Measurements from ENCODE around the gene GMDS. TPM values are rescaled to one million over a fixed set of nuclear protein-coding genes. Genes with fewer than 3 reads are reported as not detected.

The GMDS gene
- total and polyA plus RNA-seq, 2 donors (not counting 1 experiment from before 2014, with no cell fraction given), result 11.5 to 16.4 TPM

DNA sequence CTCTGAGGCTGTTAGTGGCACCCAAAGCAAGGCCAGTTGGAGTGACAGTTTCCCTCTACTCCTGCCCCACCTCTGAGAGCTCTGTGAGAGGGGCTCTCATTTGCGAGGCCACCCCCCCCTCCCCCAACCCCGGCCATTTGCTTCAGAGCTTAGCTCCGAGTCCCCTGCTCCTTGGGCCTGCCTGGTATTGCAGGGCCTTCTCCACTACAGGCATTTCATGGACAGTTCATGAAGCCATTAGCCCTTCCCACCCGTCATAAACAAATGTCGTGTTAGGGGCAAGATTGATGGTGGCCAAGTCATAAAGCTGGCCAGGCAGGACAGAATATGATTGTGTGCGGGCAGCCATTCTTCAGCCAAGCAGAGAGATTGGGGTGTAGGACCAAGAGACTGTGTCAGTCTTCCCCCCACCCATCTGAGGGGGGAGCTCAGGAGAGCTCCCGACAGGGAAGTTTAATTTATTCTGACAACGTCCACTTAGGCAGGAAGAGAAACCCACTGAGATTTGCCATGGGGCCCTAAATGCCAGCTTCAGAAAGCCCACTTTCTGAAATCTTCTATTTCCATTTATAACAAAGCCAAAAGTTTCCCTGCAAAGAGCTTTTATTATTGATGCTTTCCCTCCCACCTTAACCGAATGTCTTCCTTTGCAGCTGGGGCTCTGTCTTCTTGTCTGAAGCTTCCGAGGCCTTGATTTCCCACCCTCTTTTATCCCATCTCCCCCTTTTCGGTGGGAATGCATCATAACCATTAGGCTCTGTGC lies 628.5 kb downstream of the GMDS start:
- no peak overlapping the region for H2AFZ ChIP-seq (ENCODE audit: insufficient read depth, low read depth, low read length, poor library complexity, severe bottlenecking)
- H3K9ac ChIP-seq (ENCODE audit: low read length), result no peak overlapping the region
- H3K4me3 ChIP-seq (ENCODE audit: control extremely low read depth in 1 of 5, extremely low read depth in 1 of 5, insufficient read depth in 1 of 5, low read depth in 2 of 5, low read length in 4 of 5), result no peak overlapping the region
- H3K27ac ChIP-seq (ENCODE audit: low read length in 2 of 2), result no peak overlapping the region
- no peak for DNase-seq
- POLR2A ChIA-PET, result no interaction called here
- H3K9me3 Mint-ChIP-seq (ENCODE audit: insufficient read depth), result no peaks in the 10 kb centered on the region
- H3K4me1 Mint-ChIP-seq, result peaks cover 15% of the 10 kb centered on the region
- H3K4me2 ChIP-seq (replicated peaks; ENCODE audit: low read depth, low read length, poor library complexity, severe bottlenecking), result no peak overlapping the region
- no peak overlapping the region for H3K4me3 Mint-ChIP-seq
- H4K20me1 ChIP-seq (ENCODE audit: control insufficient read depth, insufficient read depth, low read length, poor library complexity, severe bottlenecking), result peaks cover 7% of the 10 kb centered on the region
- peaks cover 37 to 45% of the 10 kb centered on the region in 2 donors for H3K4me1 ChIP-seq (ENCODE audit: control insufficient read depth in 2 of 2, insufficient read depth in 2 of 2, low read length in 2 of 2)
- no peaks in the 10 kb centered on the region for H3K36me3 ChIP-seq (replicated peaks in 1 of 2; ENCODE audit: control extremely low read depth in 1 of 2, control insufficient read depth in 1 of 2, extremely low read depth in 1 of 2, insufficient read depth in 2 of 2, low read length in 1 of 2)
- no peaks in the 10 kb centered on the region for H3K79me2 ChIP-seq (ENCODE audit: control insufficient read depth, insufficient read depth, low read length)
- TF ChIP-seq, protein P1, sequence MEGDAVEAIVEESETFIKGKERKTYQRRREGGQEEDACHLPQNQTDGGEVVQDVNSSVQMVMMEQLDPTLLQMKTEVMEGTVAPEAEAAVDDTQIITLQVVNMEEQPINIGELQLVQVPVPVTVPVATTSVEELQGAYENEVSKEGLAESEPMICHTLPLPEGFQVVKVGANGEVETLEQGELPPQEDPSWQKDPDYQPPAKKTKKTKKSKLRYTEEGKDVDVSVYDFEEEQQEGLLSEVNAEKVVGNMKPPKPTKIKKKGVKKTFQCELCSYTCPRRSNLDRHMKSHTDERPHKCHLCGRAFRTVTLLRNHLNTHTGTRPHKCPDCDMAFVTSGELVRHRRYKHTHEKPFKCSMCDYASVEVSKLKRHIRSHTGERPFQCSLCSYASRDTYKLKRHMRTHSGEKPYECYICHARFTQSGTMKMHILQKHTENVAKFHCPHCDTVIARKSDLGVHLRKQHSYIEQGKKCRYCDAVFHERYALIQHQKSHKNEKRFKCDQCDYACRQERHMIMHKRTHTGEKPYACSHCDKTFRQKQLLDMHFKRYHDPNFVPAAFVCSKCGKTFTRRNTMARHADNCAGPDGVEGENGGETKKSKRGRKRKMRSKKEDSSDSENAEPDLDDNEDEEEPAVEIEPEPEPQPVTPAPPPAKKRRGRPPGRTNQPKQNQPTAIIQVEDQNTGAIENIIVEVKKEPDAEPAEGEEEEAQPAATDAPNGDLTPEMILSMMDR (IDR thresholded peaks at IDR 0.05), result no peak
- WGBS (ENCODE audit: insufficient coverage), result 64% methylated on average over 4 of the region's 11 CpGs
- CTCF ChIA-PET, result interaction anchor here (0.8 to 1.6 kb wide), 5 partner anchors 10 to 1018 kb away, joined by 3 to 5 read pairs (median 3); no protein-coding TSS in a partner anchor
- H3K9me3 ChIP-seq (ENCODE audit: control extremely low read depth in 1 of 3, control insufficient read depth in 2 of 3, insufficient read depth in 1 of 3, low read length in 2 of 3), result peaks cover 0 to 42% (median 7%) of the 10 kb centered on the region in 3 donors
- H3K27ac Mint-ChIP-seq, result no peak overlapping the region
- no peak for ATAC-seq (ENCODE audit: low read depth)
- intact Hi-C loops (cut with micrococcal nuclease), result no loop called here
- H3K27me3 ChIP-seq (replicated peaks in 1 of 4; ENCODE audit: control extremely low read depth in 1 of 4, control insufficient read depth in 3 of 4, insufficient read depth in 4 of 4, low read length in 3 of 4), result peaks cover 0 to 87% (median 68%) of the 10 kb centered on the region in 4 experiments
- H3K27me3 Mint-ChIP-seq, result peaks cover 57% of the 10 kb centered on the region

DNA sequence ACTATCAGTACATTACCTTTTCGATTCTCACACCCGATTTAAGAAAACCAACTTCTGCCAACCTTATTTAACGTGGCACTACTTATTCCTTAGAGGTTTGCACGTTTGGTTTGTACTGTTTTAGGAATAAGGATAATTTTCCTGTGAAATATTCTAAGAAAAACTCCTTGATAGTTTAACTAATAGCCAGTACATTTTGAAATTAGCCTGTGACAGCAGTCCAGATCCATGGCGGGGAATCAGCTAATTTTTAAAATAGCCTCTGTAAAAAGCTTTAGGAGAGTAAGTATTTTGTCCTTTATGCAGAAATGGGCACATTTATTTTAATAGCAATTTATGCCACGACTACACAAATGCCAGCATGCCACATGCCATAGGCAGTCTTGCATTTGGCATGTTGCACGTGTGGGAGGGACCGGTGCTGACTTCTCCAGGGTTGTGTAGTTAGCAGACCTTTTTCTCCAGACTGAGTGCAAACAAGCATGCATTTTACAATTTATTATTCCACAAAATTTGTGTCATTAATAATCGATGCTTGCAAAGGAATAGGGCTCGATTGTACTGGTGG lies 629.5 kb downstream of the GMDS start:
- Histone ChIP-seq H3K27me3 (replicated peaks in 1 of 4; ENCODE audit: control extremely low read depth in 1 of 4, control insufficient read depth in 3 of 4, insufficient read depth in 4 of 4, low read length in 3 of 4) (peaks cover 0 to 80% (median 62%) of the 10 kb centered on the region in 4 experiments), H4K20me1 (ENCODE audit: control insufficient read depth, insufficient read depth, low read length, poor library complexity, severe bottlenecking) (peaks cover 7% of the 10 kb centered on the region), H3K9ac (ENCODE audit: low read length) (no peak overlapping the region), H3K36me3 (replicated peaks in 1 of 2; ENCODE audit: control extremely low read depth in 1 of 2, control insufficient read depth in 1 of 2, extremely low read depth in 1 of 2, insufficient read depth in 2 of 2, low read length in 1 of 2) (no peaks in the 10 kb centered on the region), H3K9me3 (ENCODE audit: control extremely low read depth in 1 of 3, control insufficient read depth in 2 of 3, insufficient read depth in 1 of 3, low read length in 2 of 3) (peaks cover 0 to 44% (median 7%) of the 10 kb centered on the region in 3 donors), H3K4me3 (ENCODE audit: control extremely low read depth in 1 of 5, extremely low read depth in 1 of 5, insufficient read depth in 1 of 5, low read depth in 2 of 5, low read length in 4 of 5) (no peak overlapping the region), H3K27ac (ENCODE audit: low read length in 2 of 2) (no peak overlapping the region), H3K4me1 (ENCODE audit: control insufficient read depth in 2 of 2, insufficient read depth in 2 of 2, low read length in 2 of 2) (peaks cover 38 to 49% of the 10 kb centered on the region in 2 donors), H3K4me2 (replicated peaks; ENCODE audit: low read depth, low read length, poor library complexity, severe bottlenecking) (no peak overlapping the region), H3K79me2 (ENCODE audit: control insufficient read depth, insufficient read depth, low read length) (no peaks in the 10 kb centered on the region), H2AFZ (ENCODE audit: insufficient read depth, low read depth, low read length, poor library complexity, severe bottlenecking) (no peak overlapping the region)
- TF ChIP-seq EZH2 (IDR thresholded peaks at IDR 0.05; ENCODE audit: borderline replicate concordance, insufficient read depth, low read depth, low read length, poor library complexity, severe bottlenecking), result no peak
- TF ChIP-seq, protein P1 (IDR thresholded peaks at IDR 0.05), result no peak
- no peak overlapping the region for H3K27ac Mint-ChIP-seq
- H3K9me3 Mint-ChIP-seq (ENCODE audit: insufficient read depth), result no peaks in the 10 kb centered on the region
- ATAC-seq (ENCODE audit: low read depth) (no peak), DNase-seq (no peak)
- H3K4me1 Mint-ChIP-seq, result peaks cover 17% of the 10 kb centered on the region
- ChIA-PET CTCF (interaction anchor here (1.4 to 1.5 kb wide), 2 partner anchors 737 to 738 kb away, joined by 5 to 7 read pairs; no protein-coding TSS in a partner anchor), POLR2A (no interaction called here)
- H3K4me3 Mint-ChIP-seq, result peak overlapping the region; percentile 19
- 94% methylated on average over 2 of the region's 10 CpGs for WGBS (ENCODE audit: insufficient coverage)
- intact Hi-C loops (cut with micrococcal nuclease), result no loop called here
- H3K27me3 Mint-ChIP-seq, result peaks cover 51% of the 10 kb centered on the region
